Measurements from ENCODE around the gene MAVS.
"Not testable (repeated sequence)": the region's sequence is repeated elsewhere in the genome, so short reads cannot be mapped to it uniquely, and the experiment has no call there.

- TF ChIP-seq, protein P1, sequence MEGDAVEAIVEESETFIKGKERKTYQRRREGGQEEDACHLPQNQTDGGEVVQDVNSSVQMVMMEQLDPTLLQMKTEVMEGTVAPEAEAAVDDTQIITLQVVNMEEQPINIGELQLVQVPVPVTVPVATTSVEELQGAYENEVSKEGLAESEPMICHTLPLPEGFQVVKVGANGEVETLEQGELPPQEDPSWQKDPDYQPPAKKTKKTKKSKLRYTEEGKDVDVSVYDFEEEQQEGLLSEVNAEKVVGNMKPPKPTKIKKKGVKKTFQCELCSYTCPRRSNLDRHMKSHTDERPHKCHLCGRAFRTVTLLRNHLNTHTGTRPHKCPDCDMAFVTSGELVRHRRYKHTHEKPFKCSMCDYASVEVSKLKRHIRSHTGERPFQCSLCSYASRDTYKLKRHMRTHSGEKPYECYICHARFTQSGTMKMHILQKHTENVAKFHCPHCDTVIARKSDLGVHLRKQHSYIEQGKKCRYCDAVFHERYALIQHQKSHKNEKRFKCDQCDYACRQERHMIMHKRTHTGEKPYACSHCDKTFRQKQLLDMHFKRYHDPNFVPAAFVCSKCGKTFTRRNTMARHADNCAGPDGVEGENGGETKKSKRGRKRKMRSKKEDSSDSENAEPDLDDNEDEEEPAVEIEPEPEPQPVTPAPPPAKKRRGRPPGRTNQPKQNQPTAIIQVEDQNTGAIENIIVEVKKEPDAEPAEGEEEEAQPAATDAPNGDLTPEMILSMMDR (IDR thresholded peaks at IDR 0.05; ENCODE audit: extremely low read depth in 1 of 2, insufficient read depth in 1 of 2, low read depth in 1 of 2, low read length in 2 of 2) = not testable (repeated sequence)
- TF ChIP-seq POLR2AphosphoS5 (IDR thresholded peaks at IDR 0.05; ENCODE audit: insufficient read depth, low read depth, low read length); POLR2A (IDR thresholded peaks at IDR 0.05; ENCODE audit: low read depth, low read length); EZH2 (IDR thresholded peaks at IDR 0.05; ENCODE audit: borderline replicate concordance, low read depth, low read length, severe bottlenecking); MYC (IDR thresholded peaks at IDR 0.05; ENCODE audit: low read depth, low read length); FOS (IDR thresholded peaks at IDR 0.05; ENCODE audit: borderline replicate concordance, insufficient read depth, low read length); JUN (IDR thresholded peaks at IDR 0.05; ENCODE audit: borderline replicate concordance, insufficient read depth, insufficient read length, low read depth): not testable (repeated sequence)
- TF ChIP-seq, protein P2, sequence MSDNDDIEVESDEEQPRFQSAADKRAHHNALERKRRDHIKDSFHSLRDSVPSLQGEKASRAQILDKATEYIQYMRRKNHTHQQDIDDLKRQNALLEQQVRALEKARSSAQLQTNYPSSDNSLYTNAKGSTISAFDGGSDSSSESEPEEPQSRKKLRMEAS (IDR thresholded peaks at IDR 0.05; ENCODE audit: insufficient read depth, insufficient read length) = not testable (repeated sequence)
Observed at GRCh38 chr20:3829891-3830290, 16.7 kb upstream of the MAVS start.
